Stimulated activated CD8-positive, alpha-beta memory T cell treated with anti-CD3 and anti-CD28 coated beads, Interleukin-15, amount 100 ng/mL, for 24 hours (primary cell): ENCODE results near the gene NLRP14.

ENCODE experiments used
- DNase-seq: peaks from one replicate; pipeline ENCODE4 v3.0.0-alpha.2; 2020; ENCODE audit warnings: low read depth

NLRP14 gene, protein sequence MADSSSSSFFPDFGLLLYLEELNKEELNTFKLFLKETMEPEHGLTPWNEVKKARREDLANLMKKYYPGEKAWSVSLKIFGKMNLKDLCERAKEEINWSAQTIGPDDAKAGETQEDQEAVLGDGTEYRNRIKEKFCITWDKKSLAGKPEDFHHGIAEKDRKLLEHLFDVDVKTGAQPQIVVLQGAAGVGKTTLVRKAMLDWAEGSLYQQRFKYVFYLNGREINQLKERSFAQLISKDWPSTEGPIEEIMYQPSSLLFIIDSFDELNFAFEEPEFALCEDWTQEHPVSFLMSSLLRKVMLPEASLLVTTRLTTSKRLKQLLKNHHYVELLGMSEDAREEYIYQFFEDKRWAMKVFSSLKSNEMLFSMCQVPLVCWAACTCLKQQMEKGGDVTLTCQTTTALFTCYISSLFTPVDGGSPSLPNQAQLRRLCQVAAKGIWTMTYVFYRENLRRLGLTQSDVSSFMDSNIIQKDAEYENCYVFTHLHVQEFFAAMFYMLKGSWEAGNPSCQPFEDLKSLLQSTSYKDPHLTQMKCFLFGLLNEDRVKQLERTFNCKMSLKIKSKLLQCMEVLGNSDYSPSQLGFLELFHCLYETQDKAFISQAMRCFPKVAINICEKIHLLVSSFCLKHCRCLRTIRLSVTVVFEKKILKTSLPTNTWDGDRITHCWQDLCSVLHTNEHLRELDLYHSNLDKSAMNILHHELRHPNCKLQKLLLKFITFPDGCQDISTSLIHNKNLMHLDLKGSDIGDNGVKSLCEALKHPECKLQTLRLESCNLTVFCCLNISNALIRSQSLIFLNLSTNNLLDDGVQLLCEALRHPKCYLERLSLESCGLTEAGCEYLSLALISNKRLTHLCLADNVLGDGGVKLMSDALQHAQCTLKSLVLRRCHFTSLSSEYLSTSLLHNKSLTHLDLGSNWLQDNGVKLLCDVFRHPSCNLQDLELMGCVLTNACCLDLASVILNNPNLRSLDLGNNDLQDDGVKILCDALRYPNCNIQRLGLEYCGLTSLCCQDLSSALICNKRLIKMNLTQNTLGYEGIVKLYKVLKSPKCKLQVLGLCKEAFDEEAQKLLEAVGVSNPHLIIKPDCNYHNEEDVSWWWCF

GRCh38 chr11:7020183-7020917 lies at the start of gene NLRP14, which contains the start of gene ZNF214:
Gene NLRP14 (plus strand): TSS chr11:7020479. CDS start chr11:7038587, 18,108 bp downstream.
Gene ZNF214 (minus strand): TSS chr11:7020346. CDS start chr11:7002835, 17,511 bp downstream.
- DNase-seq = no peak

DNA sequence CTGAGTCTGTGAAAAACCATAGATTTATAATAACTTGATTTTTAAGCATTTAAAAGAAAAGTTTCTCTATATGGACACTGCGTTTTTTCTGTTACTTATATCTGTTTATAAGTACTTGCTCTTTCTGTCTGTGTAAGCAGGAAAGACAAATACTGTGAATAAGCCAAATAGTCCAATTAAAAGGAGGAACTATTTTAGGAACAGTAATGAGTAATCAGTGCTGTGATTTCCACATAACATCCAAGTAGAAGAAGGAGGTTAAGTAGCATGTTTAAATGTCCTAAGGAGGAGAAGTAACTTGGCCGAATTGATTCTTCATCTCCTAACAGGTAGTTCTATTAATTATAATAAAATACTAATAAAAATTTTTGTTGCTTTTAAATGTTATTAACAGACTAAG lies 40.9 kb upstream of the NLRP14 start:
- DNase-seq = no peak

- no peak for DNase-seq
These were observed 33.8 kb upstream of the NLRP14 start for GRCh38 chr11:6986487-6986886.

DNA sequence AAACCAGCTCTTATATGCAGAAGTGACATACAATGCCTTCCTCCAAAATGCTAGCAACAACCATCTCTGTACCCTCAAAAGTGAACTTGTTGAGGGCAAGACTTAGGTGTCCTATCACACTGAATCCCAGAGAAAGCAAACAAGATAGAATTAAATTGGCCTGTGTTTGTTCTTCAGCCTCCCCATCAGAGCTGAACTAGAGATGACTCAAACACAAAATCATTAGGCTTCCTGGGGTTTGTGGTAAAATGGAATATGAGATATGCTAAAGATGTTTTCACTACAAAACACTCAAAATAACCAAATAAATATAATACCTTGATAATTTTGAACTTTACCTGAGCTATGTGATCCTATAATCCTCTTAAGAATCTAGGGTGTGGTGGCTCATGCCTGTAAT lies 31.8 kb upstream of the NLRP14 start:
- DNase-seq = no peak

- no peak for DNase-seq
These were observed 29.1 kb upstream of the NLRP14 start for GRCh38 chr11:6991227-6991626.

DNA sequence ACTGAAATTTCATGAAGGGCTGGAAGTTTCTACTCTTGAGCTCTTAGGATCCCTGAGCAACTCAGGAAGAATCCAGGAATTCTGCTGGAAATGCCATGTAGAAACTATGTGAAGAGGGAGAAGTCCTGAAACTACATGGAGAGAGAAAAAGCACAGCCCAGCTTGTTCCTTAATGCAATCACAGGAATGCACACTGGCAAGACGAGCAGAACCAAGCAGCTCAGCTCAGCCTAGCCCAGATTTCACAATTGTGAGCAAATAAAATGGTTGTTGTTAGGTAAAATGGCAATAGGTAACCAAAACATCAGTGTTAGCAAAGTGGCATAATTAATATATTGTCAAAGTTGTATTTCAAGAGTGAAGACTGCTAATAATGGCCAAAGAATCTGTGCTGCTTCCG lies 28.3 kb upstream of the NLRP14 start:
- DNase-seq = no peak

DNA sequence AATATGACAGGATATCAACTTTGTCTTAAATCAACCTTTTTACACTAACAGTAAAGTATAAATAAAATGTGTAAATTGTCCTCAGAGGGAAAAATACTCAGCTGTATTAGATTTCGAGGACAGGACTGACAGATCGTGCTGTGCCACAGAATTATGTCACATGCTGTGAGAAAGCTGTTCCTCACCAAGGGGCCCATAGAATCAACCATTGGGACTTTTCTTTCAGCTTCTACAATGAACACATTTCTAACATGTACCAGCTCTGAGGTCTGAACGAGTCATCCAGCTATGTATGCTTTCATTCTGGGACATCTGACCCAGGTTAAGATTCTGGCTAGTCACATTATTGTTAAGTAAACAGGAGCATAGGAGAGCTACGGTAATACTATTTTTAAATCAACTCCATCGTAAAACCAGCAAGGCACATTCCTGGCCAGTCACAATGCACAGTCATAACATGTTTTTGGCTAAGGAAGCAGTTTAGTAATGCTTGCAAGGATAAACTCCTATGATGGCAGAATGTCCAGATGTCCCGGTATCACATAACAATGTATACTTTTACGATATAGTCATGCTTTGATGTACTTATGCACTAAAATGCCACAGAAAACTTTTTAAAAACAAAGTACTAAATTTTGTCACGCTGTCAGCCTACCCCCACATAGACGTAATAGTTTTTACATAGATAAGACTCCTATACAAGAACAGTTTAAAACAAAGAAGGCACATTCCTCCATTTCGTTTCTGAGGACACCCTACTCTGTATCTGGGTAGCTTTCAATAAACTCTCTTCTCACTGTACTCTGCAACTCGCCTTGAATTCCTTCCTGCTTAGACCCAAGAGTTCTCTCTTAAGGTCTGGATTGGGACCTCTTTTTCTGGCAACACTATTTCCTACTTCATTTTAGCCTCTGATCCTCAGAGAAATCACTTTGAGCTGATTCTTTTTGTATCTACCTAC lies 27.5 kb upstream of the NLRP14 start:
- no peak for DNase-seq

DNA sequence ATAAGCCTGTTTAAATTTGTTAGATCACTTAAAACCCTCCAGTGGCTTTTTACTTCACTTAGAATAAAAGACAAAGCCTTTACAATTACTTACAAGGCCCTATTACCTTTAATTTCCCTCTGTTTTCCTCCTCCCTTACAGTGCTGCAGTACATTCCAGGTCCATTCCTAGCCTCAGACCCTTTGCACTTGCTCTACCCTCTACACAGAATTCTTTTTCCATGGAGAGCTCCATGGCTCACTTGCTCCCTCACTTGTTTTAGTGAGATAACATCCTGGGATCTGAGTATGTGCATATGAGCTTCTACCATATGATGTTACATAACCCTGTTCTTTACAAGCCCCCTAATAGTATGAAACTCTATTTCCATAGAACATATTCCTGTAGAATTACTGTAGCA lies 24.6 kb upstream of the NLRP14 start:
- DNase-seq = no peak

GRCh38 chr11:7004482-7004881 lies 15.8 kb upstream of the NLRP14 start:
- no peak for DNase-seq

DNA sequence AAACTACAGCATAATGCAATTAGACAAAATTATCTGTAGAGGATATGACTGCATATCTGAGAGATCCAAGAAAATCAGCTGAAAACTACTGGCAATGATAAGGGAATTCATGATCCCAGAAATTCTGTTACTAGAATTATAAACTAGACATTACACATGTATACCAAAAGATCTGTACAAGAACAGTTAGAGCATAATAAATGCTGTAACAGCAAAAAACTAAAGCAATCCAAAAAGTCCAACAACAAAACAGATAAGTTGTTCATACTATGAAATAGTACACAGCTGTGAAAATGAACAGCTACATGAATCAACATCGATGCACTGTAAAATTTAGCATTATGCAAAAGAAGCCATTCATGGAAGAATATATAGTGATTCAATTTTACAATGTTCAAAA lies 6.2 kb upstream of the NLRP14 start:
- DNase-seq = no peak

DNA sequence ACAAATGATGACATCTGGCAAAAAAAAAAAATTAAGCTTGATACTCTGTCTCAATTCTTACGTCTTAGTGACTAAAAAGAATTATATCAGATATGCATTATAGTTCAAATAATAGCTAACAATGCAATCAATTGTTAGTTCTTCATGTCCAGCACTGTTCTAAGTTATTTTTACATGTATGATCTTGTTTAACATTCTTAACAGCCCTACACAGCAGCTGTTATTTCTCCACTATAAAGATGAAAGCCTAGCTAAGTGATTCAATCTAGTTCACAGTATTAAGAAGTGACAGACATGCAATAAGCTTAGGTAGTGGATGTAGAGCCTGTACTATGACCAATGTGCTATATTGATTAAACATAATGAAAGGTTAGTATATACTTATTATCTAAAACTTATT lies 4.3 kb upstream of the NLRP14 start:
- no peak for DNase-seq

DNA sequence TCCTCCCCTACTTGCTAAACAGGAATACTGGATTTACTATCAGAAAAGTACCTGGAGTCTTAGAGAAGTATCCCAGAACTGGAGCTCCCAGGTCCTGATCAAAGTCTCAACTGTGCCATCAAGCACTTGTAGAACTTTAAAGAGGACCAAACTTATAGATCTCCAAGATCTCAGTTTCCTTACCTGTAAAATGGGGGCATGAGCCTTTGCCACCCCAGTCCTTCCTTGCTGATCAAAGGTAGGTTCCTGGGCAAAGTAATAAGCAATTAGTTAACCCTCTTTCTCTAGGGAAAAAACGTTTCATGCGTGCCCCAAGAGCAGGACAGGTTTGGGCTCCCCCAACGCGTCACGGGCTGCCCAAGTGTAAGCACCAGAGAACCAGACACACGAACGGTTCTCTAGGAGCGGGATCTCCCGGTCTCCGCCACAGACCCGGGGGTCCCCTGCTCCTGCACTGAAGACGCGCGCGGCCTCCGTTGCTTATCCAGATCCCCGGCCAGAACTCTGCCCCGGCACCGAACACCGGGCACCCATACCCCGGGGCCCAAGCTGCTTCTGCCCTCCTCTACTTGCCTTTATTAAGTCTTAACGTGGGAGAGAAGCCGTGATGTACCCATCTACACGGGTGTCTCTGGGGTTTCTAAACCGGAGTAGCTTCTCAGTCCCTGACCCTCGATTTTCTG lies 638 bp upstream of the NLRP14 start:
- no peak for DNase-seq

DNA sequence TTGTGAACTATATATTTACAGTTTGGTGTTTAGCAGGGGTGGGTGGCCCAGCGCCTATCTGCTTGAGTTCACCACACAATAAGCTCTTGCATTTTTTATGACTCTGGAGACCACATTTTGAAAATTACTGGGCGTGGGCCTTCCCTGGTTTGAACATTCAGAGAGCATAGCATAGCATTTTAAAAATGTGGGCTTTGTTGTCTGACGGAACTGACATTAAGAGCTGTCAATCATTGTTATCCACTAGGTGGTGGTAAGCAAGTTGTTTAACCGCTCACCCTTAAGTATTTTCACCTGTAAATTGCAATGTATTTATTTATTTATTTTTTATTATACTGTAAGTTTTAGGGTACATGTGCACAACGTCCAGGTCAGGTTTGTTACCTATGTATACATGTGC lies 1.0 kb downstream of the NLRP14 start:
- no peak for DNase-seq

DNA sequence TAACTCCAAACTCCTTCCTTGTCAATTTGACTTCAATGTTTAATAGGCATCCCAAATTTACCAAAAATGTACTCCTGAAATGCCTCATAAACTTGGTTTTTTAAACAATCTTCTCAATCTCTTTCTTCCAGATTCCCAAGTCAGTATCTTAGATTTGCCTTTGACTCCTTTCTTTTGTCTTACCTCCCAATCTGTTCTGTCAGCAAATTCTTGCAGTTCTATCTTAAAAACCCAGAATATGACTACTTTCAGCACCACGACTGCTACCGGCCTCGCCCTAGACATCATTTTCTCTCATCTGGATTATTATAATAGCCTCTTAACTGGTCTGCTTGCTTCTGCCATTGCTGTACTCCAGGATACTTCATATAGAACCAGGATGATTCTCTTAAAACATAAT lies 7.9 kb downstream of the NLRP14 start:
- no peak for DNase-seq

- DNase-seq = no peak
These were observed 10.6 kb downstream of the NLRP14 start for GRCh38 chr11:7030836-7031235.

DNA sequence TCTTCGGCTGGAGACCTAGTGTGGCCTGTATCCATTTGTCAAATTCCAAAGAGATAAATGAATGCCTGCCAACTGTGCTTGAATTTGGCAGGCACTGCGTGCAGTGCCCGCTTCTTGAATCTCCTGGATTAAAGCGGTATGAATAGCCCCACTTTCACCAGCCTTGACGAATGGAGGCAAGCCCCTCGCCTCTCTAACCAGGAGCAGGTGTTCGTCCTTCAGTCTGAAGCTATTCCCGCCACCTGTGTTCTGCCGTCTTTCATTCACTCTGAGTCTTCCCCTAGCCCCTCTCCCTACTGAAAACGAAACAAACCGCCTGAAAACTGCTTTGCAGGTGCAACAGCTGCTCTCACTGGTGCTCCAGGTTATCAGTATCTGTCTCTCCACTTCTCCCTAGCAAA lies 11.2 kb downstream of the NLRP14 start:
- no peak for DNase-seq

DNA sequence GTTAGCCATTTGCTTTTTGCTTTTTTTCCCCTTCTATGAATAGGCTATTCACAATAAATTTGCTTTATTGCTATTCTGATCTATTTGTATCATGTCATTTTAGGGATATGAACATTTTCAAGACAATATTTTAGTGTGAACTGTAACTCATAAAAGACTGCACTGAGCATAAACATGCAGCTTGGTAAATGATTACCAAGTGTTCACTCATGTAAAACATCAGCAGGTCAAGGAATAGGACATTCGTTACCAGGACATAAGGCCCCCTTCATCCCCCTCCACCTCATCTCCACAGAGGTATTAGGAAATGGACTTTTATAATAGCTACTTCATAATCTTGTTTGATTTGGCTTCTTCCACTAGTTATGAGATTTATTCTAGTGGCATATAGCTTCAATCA lies 12.4 kb downstream of the NLRP14 start:
- no peak for DNase-seq

DNA sequence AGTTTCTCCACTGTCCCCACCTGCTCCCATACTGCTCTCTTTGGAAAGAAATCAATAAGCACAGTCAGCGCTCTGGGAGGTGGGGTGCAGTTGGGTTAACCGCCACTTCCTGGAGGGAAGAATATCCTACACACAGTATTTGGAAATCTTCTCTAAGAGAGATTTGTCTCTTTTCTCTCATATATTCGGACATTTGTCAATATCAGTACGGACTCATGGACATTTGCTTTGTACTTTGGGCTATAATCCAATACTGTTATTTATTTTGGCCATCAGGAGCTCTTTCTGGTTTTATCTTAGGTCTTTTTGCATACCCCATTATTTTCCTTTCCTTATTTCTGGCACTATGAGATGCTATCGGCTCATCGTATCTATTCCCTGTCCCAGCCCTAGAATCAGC lies 13.7 kb downstream of the NLRP14 start:
- DNase-seq = no peak

- no peak for DNase-seq
These were observed 26.3 kb downstream of the NLRP14 start for GRCh38 chr11:7046474-7047175.

DNA sequence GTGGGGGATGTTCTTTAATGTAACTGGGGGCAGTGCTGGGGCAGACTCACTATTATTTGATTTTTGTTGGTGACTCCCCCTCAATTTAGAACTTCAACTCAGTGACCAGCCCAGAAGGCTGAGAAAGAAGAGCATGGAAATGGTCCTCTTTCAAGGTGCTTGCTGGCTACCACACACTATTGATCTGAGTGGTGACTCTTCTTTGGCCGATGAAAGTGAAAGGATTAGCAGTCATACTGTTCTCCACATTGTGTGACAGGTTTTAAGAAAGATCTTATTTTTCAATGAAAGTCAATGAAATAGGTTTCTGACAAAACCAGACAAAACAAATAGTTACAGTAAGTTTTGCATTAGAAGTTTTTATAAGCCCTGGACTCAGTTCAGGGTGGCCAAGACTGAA lies 29.9 kb downstream of the NLRP14 start:
- no peak for DNase-seq
